GM21447 (cell line): ENCODE data around the gene ABCB9.

Experiments used
- ATAC-seq: cut with Tn5 transposase; IDR thresholded peaks from one replicate; pipeline ENCODE4 v1.9.1; 2021; ENCODE audit not compliant: unreplicated experiment

ABCB9 gene

DNA sequence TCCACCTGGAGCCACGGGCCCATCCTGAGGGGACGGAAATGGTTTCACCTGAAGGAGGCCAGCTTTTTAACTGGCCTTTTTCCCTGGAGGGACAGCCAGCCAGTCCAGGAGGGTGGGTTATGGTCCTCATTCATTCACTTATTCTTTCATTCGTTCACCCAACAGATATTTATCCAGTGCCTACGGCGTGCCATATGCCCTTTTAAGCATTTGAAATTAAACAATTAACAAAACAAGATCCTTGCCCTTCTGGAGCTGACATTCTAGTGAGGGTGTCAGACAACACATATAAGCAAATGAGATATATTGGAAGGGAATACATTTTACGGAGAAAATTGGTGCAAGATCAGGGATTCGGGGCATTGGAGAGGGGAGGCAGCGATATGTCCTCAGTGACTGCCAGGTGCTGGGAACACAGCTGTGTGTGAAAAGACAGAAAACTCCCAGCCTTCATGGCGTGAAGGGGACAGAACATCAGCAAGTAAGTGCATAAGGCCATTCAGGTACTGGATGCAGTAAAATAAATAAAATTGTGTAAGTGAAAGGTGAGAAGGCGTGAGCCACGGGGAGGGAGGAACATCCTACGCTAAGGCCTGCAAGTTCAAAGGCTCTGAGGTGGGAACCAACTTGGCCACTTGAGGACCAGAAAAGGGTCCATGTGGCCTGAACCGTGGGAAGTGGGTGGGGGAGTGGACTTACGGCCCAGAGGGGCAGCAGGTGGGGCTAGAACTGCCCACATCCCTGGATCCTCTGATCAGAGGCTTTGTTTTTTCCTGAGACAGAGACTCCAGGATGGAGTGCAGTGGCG lies 684 bp upstream of the ABCB9 start:
- no peak for ATAC-seq

- ATAC-seq, result no peak
These were observed 927 bp downstream of the ABCB9 start for GRCh38 chr12:122965321-122965751.

GRCh38 chr12:122964439-122965257 lies 1.6 kb downstream of the ABCB9 start:
- no peak for ATAC-seq

- no peak for ATAC-seq
These were observed 2.4 kb downstream of the ABCB9 start for GRCh38 chr12:122963941-122964265.

DNA sequence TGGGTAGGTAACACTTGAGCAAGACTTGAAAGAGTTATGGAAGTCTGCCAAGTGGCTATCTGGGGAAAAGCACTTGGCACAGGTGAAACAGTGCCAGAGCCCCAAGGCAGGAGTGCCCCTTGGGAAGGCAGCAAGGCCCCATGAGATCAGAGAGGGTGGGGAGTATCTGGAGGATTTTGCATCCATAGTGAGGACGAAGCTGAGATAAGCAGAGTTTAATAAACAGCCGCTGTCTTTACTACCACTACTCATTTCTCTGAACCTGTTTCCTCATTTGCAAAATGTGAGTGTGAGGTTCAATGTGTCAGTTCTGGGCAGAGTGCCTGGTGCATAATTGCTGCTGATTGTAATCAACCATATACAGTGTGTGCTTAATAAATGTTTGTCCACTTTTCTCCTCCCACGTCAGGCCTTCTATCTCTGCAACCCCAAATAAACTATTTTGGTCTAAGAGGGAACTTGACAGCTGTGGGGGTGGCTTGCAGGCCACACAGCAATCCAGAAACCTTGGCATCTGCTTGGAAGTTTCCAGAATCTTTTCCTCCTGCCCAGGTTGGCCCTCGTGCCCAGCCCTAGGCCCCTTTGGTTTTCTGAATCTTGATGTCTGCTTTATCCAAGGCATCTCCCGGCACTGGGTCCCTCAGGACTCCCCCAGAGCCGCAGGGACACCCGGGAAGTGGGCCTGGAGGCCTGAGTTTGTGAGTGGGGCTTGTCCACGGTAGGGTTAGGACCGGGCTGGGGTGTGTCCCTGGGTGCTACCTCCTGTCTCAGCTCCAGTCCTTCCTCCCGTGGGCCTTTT lies 4.5 kb downstream of the ABCB9 start:
- ATAC-seq, result no peak

DNA sequence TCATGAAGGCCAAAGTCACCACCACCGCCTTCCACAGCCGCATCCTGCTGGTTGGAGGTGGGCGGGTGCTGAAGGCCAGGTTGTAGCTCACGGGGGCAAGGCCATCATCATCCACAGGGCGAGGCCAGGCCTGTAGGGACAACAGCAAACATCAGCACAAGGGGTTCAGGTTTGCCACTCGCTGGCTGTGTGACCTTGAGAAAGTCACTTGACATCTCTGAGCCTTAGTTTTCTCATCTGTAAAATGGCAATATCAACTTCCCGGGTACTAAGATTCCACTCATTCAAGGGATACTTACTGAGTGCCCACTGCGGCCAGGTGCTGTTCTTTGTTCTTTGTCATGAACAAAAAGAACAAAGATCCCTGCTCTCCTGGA lies 6.1 kb downstream of the ABCB9 start:
- ATAC-seq, result no peak

DNA sequence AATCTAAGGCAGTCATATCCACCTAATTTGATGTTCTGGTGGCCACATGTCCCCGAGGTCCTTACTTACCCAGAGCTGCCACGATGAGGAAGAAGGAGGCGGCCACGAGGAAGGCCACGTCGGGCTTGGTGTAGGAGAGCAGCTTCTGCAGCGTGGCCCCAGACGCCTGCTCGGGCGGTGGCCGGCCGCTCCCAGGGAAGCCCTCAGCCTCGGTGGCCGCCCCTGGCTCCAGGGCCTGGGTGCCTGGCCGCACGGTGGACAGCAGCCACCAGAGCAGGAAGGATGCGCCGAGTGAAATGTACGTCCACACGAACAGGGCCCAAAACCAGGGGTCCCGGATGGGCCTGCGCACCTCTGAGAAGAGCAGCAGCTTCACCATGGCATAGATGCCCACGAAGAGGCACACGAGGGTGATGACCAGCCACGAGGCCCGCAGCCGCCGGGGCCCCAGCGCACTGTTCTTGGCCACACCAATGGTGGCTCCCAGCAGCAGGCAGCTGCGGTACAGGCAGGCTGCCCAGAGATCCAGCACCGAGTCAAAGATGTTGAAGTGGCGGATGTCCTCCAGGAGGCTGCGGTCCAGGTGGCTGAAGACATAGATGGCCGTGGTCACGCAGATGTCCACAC lies 6.6 kb downstream of the ABCB9 start:
- ATAC-seq, result no peak

DNA sequence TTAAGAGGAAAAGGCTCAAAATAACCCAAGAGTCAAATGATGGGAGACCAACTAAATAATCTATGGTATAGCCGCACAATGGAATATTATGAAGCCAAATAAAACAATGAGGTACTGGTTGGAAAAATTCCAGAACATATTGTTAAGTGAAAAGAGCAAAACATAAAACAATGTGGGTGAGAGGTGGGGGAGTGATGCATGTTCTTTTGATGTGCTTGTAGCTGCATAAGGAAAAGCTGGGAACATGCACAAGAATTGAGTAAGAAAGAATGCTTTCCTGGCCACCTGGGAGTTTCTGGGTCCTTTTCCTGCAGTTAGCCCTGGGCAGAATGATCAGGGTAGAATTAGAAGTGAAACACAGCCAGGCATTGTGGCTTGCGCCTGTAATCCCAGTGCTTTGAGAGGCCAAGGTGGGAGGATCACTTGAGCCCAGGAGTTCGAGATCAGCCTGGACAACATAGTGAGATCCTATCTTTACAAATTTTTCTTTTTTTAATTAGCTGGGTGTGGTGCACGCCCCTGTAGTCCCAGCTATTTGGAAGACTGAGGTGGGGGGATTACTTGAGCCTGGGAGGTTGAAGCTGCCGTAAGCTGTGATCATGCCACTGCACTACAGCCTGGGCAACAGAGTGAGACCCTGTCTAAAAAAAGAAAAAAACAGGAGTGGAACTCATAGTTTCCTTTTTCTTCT lies 7.9 kb downstream of the ABCB9 start:
- no peak for ATAC-seq

DNA sequence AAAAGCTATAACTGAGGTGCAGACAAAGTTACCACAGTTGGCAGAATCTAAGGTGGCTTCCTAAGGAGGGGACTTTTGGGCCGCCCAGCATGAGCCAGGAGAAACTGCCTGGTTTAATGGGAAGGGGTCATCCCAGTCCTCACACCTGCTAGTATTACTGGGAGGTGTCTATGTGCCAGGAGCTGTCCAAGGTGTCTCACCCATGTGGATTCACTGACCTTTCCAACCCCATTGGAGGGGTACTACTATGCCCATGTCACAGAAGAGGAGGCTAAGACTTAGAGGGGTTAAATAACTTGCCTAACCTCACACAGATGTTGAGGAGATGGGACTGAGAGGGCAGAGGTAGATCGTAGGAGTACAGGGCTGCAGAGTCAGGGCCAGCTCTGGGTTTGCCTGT lies 10.2 kb downstream of the ABCB9 start:
- ATAC-seq, result no peak

DNA sequence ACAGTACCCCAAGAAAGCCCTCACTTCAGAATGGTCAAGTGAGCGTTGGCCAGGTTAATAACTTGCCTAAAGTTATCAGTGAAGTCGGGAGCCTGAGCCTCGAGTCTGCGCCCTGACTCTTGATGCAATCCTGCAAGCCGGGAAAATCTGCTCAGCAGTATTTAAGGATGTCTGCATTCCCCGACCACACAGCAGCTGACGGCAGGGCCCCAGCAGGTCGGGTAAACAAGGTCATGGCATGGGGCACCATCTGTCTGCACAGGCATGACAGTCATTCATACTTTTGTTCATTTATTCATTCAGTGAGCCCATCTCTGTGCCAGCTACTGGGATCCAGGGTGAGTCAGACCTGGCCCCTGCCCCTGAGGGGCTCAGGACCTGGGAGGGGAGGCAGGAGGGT lies 11.1 kb downstream of the ABCB9 start:
- ATAC-seq, result no peak

DNA sequence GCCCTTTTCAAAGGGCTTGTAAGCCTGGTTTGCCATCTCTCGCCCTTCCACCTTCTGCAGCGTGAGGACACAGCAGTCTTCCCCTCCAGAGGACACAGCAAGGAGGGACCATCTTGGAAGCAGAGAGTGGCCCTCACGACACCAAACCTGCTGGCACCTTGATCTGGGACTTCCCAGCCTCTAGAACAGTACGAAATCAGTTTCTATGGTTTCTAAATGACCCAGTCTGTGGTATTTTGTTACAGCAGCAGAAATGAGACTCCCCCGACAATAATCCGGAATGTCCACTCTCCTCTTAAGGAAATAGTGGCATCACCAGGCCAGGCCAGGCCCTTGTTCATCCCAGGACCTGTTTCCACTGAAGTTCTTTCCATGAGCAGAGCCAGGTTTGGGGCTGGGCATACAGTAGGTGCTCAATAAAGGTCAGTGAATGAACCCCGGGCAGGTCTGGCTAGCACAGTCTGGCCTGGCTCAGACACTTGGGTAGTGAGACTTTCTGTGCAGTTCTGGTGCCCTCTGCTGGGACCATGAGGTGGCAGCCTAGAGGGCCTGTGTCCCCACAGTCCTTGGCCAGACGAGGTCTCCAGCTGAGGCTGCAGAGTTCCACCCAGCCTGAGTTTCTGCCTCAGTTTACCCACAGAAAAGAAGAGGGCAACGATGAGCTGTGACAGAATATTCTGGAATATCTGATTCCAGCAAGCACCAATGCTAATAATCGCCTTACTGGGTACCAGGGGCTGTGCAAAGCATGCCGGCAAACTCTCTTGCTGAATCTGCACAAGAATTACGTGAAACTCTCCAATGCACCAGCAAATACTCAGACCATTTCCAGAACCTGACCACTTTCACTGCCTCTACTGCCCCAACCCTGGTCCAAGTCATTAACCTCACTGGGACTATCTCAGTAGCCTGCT lies 14.0 kb downstream of the ABCB9 start:
- ATAC-seq, result peak; percentile 78

DNA sequence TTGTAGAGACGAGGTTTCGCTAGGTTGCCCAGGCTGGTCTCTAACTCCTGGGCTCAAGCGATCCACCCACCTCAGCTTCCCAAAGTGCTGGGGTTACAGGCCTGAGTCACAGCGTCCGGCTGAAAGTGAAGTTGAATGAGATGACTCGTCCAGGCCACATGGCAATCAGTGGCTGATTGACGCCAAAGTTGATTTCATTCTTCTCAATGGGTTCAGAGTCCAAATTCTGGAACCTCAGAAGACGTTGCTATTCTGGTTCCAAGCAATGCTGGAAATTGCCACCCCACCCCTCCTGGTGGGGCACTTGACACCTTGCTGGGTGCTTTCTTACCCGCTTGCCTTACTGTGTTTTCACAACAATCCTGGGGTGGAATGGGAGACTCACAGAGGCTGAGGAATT lies 14.9 kb downstream of the ABCB9 start:
- ATAC-seq, result no peak

DNA sequence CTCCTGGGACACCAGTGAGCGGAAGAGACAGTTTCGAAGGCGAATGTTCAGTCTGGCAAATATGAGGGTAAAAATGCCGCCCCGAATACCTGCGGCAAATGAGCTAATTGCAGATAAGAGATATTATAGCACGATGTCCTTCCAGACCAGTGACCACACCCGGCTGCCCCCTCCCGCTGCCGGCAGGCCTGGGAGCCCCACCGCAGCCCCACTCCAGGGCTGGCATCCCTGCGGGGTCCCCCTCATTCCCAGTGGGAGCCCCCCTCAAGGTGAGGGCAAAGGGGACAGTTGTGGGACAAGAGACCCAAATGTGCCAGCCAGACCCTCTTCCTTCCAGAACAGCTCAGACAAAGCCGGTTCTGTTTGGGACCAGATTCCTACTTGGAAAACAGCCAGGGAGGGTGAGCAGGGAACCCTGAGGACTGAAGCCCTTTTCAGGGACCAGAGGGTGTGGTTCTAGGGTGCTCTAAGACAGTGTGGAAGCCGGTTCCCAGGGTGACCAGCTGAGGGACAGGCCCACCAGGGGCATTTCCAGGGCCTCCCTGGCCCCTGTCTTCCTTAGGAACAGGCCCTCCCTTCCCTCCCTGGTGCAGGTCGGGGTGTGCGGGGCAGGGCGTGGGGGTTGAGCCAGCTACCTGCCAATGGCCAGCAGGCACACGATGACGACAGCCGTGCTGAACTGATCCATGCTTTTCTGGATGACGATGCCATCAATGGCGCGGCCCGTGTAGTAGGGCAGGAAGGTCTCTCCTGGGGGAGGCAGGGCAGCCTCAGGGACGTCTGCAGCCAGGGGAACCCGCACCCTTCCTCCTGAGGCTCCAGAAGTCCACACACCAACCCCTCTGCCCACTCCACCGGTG lies 16.2 kb downstream of the ABCB9 start:
- no peak for ATAC-seq

DNA sequence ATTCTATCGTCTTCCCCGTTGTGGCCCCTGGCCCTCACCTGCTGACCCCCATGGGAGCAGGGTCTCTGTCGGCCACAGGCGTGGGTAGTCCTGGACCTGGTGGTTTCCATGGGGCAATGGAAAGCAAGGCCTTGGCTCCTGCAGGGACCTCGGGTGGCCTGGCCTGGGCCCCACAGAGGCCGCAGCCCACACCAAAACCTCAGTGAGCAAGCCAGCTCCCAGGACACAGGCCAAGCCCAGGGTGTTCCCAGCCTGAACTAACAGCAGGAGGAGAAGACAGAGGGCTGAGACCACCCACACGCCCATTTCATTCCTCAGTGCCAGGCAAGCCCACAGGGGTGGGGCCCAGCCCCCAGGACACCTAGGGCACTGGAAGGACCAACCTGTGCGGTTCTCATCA lies 16.9 kb downstream of the ABCB9 start:
- no peak for ATAC-seq

DNA sequence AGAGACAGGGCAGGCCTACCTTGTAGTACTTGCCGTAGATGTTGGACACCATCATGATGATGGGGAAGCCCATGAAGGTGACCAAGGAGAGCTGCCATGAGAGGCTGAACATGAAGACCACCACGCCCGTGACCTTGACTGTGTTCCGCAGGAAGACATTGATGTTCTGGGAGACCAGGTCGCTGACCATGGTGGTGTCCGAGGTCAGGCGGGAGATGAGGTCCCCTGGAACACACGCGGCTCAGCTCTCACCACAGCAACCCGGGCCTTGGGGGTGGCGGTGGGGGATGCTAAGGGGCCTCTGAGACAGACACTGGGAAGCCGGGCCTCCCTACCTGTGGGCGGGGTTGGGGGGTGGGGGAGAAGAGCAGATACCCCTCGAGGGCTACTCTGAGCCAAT lies 17.7 kb downstream of the ABCB9 start:
- ATAC-seq, result no peak

GRCh38 chr12:122947352-122947792 lies 18.9 kb downstream of the ABCB9 start:
- no peak for ATAC-seq

- ATAC-seq, result peak; percentile 55
These were observed 19.4 kb downstream of the ABCB9 start for GRCh38 chr12:122946690-122947341.
